Measurements from ENCODE around the gene THSD4.

The THSD4 gene

GRCh38 chr15:71143373-71144310 lies 28.4 kb downstream of the THSD4 start:
- no peaks in the 10 kb centered on the region for H3K36me3 ChIP-seq (ENCODE audit: insufficient read depth, low read length)
- no peak for DNase-seq (ENCODE audit: low read depth, low spot score)
- no peak overlapping the region for H3K4me3 ChIP-seq
- H3K27ac ChIP-seq, result no peak overlapping the region
- TF ChIP-seq FOXP2 (optimal IDR thresholded peaks at IDR 0.05; ENCODE audit: control extremely low read depth, extremely low read length, insufficient read depth), result no peak
- no peak for TF ChIP-seq POLR2AphosphoS5 (IDR thresholded peaks at IDR 0.05; ENCODE audit: borderline replicate concordance, low read depth, low read length)
- no peak for TF ChIP-seq EZH2 (IDR thresholded peaks at IDR 0.05)
- no peak overlapping the region for H3K9ac ChIP-seq (ENCODE audit: insufficient read length)
- H3K9me3 ChIP-seq (ENCODE audit: low read depth, low read length), result no peaks in the 10 kb centered on the region

GRCh38 chr15:71145648-71146047 lies 30.4 kb downstream of the THSD4 start:
- TF ChIP-seq EZH2 (IDR thresholded peaks at IDR 0.05) (no peak), POLR2AphosphoS5 (IDR thresholded peaks at IDR 0.05; ENCODE audit: borderline replicate concordance, low read depth, low read length) (no peak), FOXP2 (optimal IDR thresholded peaks at IDR 0.05; ENCODE audit: control extremely low read depth, extremely low read length, insufficient read depth) (no peak)
- Histone ChIP-seq H3K4me3 (no peak overlapping the region), H3K9me3 (ENCODE audit: low read depth, low read length) (no peaks in the 10 kb centered on the region), H3K27ac (no peak overlapping the region), H3K36me3 (ENCODE audit: insufficient read depth, low read length) (no peaks in the 10 kb centered on the region), H3K9ac (ENCODE audit: insufficient read length) (no peak overlapping the region)
- no peak for DNase-seq (ENCODE audit: low read depth, low spot score)

- Histone ChIP-seq H3K9ac (ENCODE audit: insufficient read length) (no peak overlapping the region), H3K9me3 (ENCODE audit: low read depth, low read length) (no peaks in the 10 kb centered on the region), H3K27ac (no peak overlapping the region), H3K36me3 (ENCODE audit: insufficient read depth, low read length) (no peaks in the 10 kb centered on the region), H3K4me3 (no peak overlapping the region)
- TF ChIP-seq POLR2AphosphoS5 (IDR thresholded peaks at IDR 0.05; ENCODE audit: borderline replicate concordance, low read depth, low read length) (no peak), EZH2 (IDR thresholded peaks at IDR 0.05) (no peak), FOXP2 (optimal IDR thresholded peaks at IDR 0.05; ENCODE audit: control extremely low read depth, extremely low read length, insufficient read depth) (no peak)
- DNase-seq (ENCODE audit: low read depth, low spot score), result no peak
Measured at GRCh38 chr15:71146580-71146982, 31.3 kb downstream of the THSD4 start.

GRCh38 chr15:71148048-71148447 lies 32.8 kb downstream of the THSD4 start:
- no peak for DNase-seq (ENCODE audit: low read depth, low spot score)
- TF ChIP-seq FOXP2 (optimal IDR thresholded peaks at IDR 0.05; ENCODE audit: control extremely low read depth, extremely low read length, insufficient read depth), result no peak
- TF ChIP-seq POLR2AphosphoS5 (IDR thresholded peaks at IDR 0.05; ENCODE audit: borderline replicate concordance, low read depth, low read length), result no peak
- no peak for TF ChIP-seq EZH2 (IDR thresholded peaks at IDR 0.05)
- no peaks in the 10 kb centered on the region for H3K9me3 ChIP-seq (ENCODE audit: low read depth, low read length)
- no peaks in the 10 kb centered on the region for H3K36me3 ChIP-seq (ENCODE audit: insufficient read depth, low read length)
- H3K9ac ChIP-seq (ENCODE audit: insufficient read length), result no peak overlapping the region
- no peak overlapping the region for H3K27ac ChIP-seq
- H3K4me3 ChIP-seq, result no peak overlapping the region

- Histone ChIP-seq H3K27ac (no peak overlapping the region), H3K9me3 (ENCODE audit: low read depth, low read length) (no peaks in the 10 kb centered on the region), H3K9ac (ENCODE audit: insufficient read length) (no peak overlapping the region), H3K36me3 (ENCODE audit: insufficient read depth, low read length) (no peaks in the 10 kb centered on the region), H3K4me3 (no peak overlapping the region)
- no peak for DNase-seq (ENCODE audit: low read depth, low spot score)
- TF ChIP-seq EZH2 (IDR thresholded peaks at IDR 0.05) (no peak), FOXP2 (optimal IDR thresholded peaks at IDR 0.05; ENCODE audit: control extremely low read depth, extremely low read length, insufficient read depth) (no peak), POLR2AphosphoS5 (IDR thresholded peaks at IDR 0.05; ENCODE audit: borderline replicate concordance, low read depth, low read length) (no peak)
Measured at GRCh38 chr15:71149646-71150557, 34.6 kb downstream of the THSD4 start.

GRCh38 chr15:71151081-71151480 lies 35.8 kb downstream of the THSD4 start:
- no peak for DNase-seq (ENCODE audit: low read depth, low spot score)
- TF ChIP-seq POLR2AphosphoS5 (IDR thresholded peaks at IDR 0.05; ENCODE audit: borderline replicate concordance, low read depth, low read length), result no peak
- no peak overlapping the region for H3K27ac ChIP-seq
- H3K36me3 ChIP-seq (ENCODE audit: insufficient read depth, low read length), result no peaks in the 10 kb centered on the region
- H3K9ac ChIP-seq (ENCODE audit: insufficient read length), result no peak overlapping the region
- H3K4me3 ChIP-seq, result no peak overlapping the region
- no peaks in the 10 kb centered on the region for H3K9me3 ChIP-seq (ENCODE audit: low read depth, low read length)

GRCh38 chr15:71152542-71152941 lies 37.3 kb downstream of the THSD4 start:
- Histone ChIP-seq H3K4me3 (no peak overlapping the region), H3K27ac (no peak overlapping the region), H3K9ac (ENCODE audit: insufficient read length) (no peak overlapping the region), H3K9me3 (ENCODE audit: low read depth, low read length) (no peaks in the 10 kb centered on the region), H3K36me3 (ENCODE audit: insufficient read depth, low read length) (no peaks in the 10 kb centered on the region)
- no peak for DNase-seq (ENCODE audit: low read depth, low spot score)
- TF ChIP-seq POLR2AphosphoS5 (IDR thresholded peaks at IDR 0.05; ENCODE audit: borderline replicate concordance, low read depth, low read length), result no peak
- no peak for TF ChIP-seq FOXP2 (optimal IDR thresholded peaks at IDR 0.05; ENCODE audit: control extremely low read depth, extremely low read length, insufficient read depth)
- no peak for TF ChIP-seq EZH2 (IDR thresholded peaks at IDR 0.05)

- TF ChIP-seq POLR2AphosphoS5 (IDR thresholded peaks at IDR 0.05; ENCODE audit: borderline replicate concordance, low read depth, low read length), result no peak
- TF ChIP-seq EZH2 (IDR thresholded peaks at IDR 0.05), result no peak
- no peak for TF ChIP-seq FOXP2 (optimal IDR thresholded peaks at IDR 0.05; ENCODE audit: control extremely low read depth, extremely low read length, insufficient read depth)
- DNase-seq (ENCODE audit: low read depth, low spot score), result no peak
- Histone ChIP-seq H3K4me3 (no peak overlapping the region), H3K36me3 (ENCODE audit: insufficient read depth, low read length) (no peaks in the 10 kb centered on the region), H3K9ac (ENCODE audit: insufficient read length) (no peak overlapping the region), H3K9me3 (ENCODE audit: low read depth, low read length) (no peaks in the 10 kb centered on the region), H3K27ac (no peak overlapping the region)
Measured at GRCh38 chr15:71153823-71154524, 38.7 kb downstream of the THSD4 start.

All from SK-N-MC (cell line).